ENCODE data around the gene ACTN4.

Gene ACTN4

DNA sequence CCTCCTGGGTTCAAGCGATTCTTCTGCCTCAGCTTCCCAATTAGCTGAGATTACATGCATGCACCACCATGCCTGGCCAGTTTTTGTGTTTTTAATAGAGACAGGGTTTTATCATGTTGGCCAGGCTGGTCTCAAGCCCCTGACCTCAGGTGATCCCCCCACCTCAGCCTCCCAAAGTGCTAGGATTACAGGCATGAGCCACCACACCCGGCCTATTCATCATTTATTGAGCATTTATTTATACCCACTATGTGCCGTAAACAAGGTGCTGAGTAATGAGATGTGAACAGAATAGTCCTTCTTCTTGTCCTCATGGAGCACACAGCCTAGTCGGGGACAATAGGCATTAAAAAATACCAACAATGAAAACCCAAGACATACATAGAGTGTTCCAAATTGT, 25.6 kb downstream of the ACTN4 start:
- H3K27ac ChIP-seq = no peak overlapping the region
- no peak for TF ChIP-seq ZFX (IDR thresholded peaks at IDR 0.05)
- TF ChIP-seq, protein P1, sequence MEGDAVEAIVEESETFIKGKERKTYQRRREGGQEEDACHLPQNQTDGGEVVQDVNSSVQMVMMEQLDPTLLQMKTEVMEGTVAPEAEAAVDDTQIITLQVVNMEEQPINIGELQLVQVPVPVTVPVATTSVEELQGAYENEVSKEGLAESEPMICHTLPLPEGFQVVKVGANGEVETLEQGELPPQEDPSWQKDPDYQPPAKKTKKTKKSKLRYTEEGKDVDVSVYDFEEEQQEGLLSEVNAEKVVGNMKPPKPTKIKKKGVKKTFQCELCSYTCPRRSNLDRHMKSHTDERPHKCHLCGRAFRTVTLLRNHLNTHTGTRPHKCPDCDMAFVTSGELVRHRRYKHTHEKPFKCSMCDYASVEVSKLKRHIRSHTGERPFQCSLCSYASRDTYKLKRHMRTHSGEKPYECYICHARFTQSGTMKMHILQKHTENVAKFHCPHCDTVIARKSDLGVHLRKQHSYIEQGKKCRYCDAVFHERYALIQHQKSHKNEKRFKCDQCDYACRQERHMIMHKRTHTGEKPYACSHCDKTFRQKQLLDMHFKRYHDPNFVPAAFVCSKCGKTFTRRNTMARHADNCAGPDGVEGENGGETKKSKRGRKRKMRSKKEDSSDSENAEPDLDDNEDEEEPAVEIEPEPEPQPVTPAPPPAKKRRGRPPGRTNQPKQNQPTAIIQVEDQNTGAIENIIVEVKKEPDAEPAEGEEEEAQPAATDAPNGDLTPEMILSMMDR (conservative IDR thresholded peaks at IDR 0.05) = no peak

DNA sequence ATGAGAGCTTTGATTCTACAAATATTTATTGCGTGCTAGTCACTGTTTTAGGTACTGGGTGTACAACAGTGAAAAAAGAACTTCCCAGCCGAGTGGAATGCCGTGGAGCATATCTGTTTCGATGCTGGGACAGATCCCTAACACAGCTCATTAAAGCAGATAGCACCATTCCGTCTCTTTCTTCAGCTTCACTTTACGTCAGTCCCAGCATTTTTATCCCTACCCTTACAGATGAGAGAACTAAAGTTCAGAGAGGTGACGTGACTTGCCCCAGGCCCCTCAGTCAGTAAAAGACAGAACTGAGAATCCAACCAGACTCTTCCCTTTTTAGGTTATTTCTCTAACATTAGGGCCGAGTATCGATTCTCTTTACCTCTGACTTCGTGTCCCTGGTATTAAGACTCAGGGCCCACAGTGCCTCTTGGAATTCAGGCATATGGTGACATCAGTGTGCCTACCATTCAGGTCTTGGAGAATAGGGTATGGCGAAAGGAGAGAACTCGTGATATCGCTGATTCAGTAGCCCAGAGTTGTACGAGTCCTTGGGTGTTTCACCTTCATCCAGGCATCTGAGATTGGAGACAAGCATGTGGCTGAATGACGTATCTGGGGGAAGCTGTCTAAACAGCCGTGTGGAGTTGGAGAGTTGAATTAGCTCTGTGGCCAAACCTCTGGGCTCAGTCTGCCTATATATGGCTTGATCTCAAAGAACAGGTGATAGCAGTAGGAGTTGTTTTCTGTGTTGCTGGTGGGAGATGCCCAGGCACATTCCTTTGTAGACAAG, 27.1 kb downstream of the ACTN4 start:
- TF ChIP-seq, protein P1 (conservative IDR thresholded peaks at IDR 0.05) = no peak
- no peak for TF ChIP-seq ZFX (IDR thresholded peaks at IDR 0.05)
- no peak overlapping the region for H3K27ac ChIP-seq

GRCh38 chr19:38675611-38676010, 28.2 kb downstream of the ACTN4 start:
- H3K27ac ChIP-seq = no peak overlapping the region
- TF ChIP-seq, protein P1 (conservative IDR thresholded peaks at IDR 0.05) = no peak
- no peak for TF ChIP-seq ZFX (IDR thresholded peaks at IDR 0.05)

- TF ChIP-seq ZFX (IDR thresholded peaks at IDR 0.05) = no peak
- TF ChIP-seq, protein P1 (conservative IDR thresholded peaks at IDR 0.05) = no peak
- H3K27ac ChIP-seq = no peak overlapping the region
Observed at GRCh38 chr19:38676023-38676877, 28.8 kb downstream of the ACTN4 start.

DNA sequence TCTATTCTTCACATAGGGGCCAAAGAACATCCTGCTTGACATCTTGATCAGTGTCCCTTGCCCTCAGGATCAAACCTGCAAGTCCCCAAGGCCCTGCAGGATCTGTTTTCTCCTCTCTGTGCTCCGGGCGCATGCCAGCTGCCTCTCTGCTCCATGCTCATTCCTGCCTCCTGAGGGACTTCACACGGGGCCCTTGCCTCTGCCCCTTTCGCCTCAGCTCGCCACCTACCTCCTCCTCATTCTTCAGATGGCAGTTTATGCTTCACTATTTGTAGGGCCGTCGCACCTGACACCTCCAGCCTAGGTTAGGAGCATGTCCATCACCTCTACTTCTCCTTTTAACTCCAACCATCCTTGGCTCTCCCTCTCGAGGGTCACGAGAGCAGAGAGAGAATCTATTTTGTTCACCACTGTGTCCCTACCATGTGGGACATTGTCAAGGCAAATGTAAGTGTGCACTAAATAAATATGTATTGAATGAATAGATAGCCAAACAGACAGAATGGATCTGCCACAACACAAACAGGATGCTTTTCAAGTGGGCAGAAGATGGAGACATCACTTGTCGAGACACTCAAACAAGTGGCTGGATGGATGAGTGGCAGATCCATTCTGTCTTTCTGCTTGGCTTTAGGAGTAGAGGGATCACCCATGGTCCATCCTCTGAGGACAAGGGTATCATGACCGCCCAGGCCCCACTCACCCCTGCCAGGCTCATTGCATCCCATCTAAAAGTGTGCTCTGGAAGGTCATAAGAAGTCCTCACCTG, 29.6 kb downstream of the ACTN4 start:
- no peak overlapping the region for H3K27ac ChIP-seq
- TF ChIP-seq ZFX (IDR thresholded peaks at IDR 0.05) = no peak
- TF ChIP-seq, protein P1 (conservative IDR thresholded peaks at IDR 0.05) = no peak

DNA sequence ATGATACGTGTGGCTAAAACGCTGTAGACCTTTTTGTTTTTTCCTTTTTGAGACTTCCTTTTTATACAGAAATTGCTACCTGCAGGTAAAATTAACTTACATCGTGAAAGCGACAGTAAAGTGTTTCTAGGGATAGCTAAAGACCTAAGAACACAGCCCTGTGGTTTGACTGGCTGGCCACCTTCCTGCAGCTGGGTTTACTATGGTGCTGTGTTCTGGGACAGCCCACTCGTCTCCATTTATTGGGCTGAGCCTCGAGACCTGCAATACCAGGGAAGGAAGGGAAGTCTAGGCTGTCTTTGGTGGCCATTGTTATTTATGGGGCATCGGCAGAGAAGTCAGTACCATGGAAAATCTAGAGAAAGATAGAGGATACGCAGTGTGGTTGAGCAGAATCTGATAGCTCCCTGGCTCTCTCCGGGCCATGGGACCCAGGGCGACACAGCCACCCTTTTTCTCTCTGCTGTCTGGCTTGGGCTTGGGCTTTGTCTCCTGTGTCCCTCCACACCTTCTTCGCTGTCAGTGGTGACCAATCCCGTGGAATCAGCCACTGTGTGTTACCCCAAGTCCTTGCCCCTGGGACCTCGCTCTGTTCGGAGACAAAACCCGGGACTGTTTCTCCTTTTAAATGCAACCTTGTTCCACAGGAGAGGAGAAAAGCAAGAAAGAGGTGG, 30.9 kb downstream of the ACTN4 start:
- no peak for TF ChIP-seq ZFX (IDR thresholded peaks at IDR 0.05)
- TF ChIP-seq, protein P1 (conservative IDR thresholded peaks at IDR 0.05) = no peak
- H3K27ac ChIP-seq = no peak overlapping the region

Measured in C4-2B (cell line).